EL (cell line): ENCODE results near the gene NNMT.

Source experiments
- DNase-seq: peaks from one replicate; pipeline ENCODE4 v3.0.0-alpha.2; 2016

Gene NNMT

GRCh38 chr11:114285599-114285998 lies 10.6 kb upstream of the NNMT start:
- peak; percentile 83 for DNase-seq

GRCh38 chr11:114286229-114286628 lies 10.0 kb upstream of the NNMT start:
- no peak for DNase-seq

GRCh38 chr11:114287154-114287553 lies 9.0 kb upstream of the NNMT start:
- no peak for DNase-seq

- DNase-seq: no peak
Observed at GRCh38 chr11:114288136-114288535, 8.1 kb upstream of the NNMT start.

- DNase-seq: no peak
Observed at GRCh38 chr11:114289779-114290178, 6.4 kb upstream of the NNMT start.

- peak; percentile 43 for DNase-seq
Observed at GRCh38 chr11:114290503-114291235, 5.5 kb upstream of the NNMT start.

- peak; percentile 41 for DNase-seq
Observed at GRCh38 chr11:114291381-114291780, 4.8 kb upstream of the NNMT start.

GRCh38 chr11:114291842-114292680 lies 4.1 kb upstream of the NNMT start:
- peak; percentile 91 for DNase-seq

GRCh38 chr11:114293201-114293711 lies 2.9 kb upstream of the NNMT start:
- peak; percentile 30 for DNase-seq

GRCh38 chr11:114296605-114297372 lies 590 bp downstream of the NNMT start:
- DNase-seq: no peak

GRCh38 chr11:114297806-114298709 lies 1.9 kb downstream of the NNMT start:
- peak; percentile 38 for DNase-seq

- no peak for DNase-seq
Observed at GRCh38 chr11:114298710-114299109, 2.5 kb downstream of the NNMT start.

- DNase-seq: no peak
Observed at GRCh38 chr11:114301088-114301487, 4.9 kb downstream of the NNMT start.

- no peak for DNase-seq
Observed at GRCh38 chr11:114301927-114302326, 5.7 kb downstream of the NNMT start.

- no peak for DNase-seq
Observed at GRCh38 chr11:114302663-114303062, 6.5 kb downstream of the NNMT start.

- DNase-seq: no peak
Observed at GRCh38 chr11:114304065-114304464, 7.9 kb downstream of the NNMT start.

- DNase-seq: no peak
Observed at GRCh38 chr11:114304969-114305368, 8.8 kb downstream of the NNMT start.

GRCh38 chr11:114307524-114308203 lies 11.5 kb downstream of the NNMT start:
- DNase-seq: peak; percentile 93

GRCh38 chr11:114308689-114309089 lies 12.5 kb downstream of the NNMT start:
- no peak for DNase-seq

GRCh38 chr11:114309517-114309916 lies 13.3 kb downstream of the NNMT start:
- DNase-seq: no peak

- no peak for DNase-seq
Observed at GRCh38 chr11:114310095-114310494, 13.9 kb downstream of the NNMT start.
